ENCODE measurements around the gene PDIK1L.

DNA sequence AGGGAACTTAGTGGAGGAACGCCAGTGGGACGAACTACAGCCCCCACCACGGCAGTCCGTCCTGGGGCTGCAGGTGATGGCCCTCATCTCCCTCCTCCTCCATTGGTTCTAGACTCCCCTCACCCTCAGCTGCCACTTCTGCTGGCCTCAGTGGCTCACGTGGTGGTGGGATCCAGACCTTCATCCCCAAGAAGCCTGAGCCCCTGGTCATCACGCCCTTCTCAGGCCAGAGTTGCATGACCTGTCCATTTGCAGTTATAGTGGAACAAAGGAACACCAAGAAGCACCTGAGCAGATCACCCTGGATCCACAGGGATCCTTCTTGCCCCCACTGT is 34.3 kb downstream of the PDIK1L start:
- TF ChIP-seq CTCF (IDR thresholded peaks at IDR 0.05) (no peak), POLR2A (IDR thresholded peaks at IDR 0.05) (no peak), POLR2AphosphoS5 (IDR thresholded peaks at IDR 0.05) (no peak)

All from breast epithelium (tissue), 3 donors.